Cortex of kidney (tissue), 1 donor: ENCODE data around the gene CCK.

Experiments used
- DNase-seq: peaks from one replicate; lab custom pipeline; 2025; lab: John Stamatoyannopoulos, UW

CCK gene

DNA sequence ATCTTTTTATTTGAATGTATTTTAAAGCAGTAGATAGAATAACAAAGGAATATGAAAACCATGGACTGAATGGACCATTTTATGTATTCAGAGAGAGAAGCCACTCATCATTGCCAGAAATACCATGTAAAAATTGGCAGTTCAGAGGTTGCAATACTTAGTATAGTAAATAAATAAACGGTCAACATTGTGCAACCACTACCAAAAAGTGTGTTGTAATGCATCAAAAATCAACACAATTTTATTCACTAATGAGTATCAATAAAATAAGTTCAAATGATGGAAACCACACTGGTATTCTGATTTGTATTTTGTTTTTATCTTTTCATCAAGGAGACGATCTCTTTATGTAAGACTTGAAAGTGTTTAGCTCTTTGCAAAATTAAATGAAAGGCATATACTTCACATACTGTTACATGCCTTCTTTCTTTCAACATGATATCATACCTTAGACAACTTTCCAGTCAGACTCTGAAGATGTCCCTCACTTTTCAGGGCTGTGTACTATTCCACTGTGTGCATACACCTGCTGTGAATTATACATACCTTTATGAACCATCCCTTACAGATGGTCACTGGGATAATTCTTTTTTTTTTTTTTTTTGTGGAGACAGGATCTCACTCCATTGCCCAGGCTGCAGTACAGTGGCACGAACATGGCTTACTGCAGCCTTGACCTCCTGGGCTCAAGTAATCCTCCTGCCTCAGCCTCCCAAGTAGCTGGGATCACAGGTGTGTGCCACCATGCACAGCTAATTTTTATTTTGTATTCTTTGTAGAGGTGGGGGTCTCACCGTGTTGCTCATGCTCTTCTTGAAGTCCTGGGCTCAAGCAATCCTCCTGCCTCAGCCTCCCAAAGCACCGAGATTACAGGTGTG is 40.3 kb downstream of the CCK start:
- DNase-seq, result no peak

DNA sequence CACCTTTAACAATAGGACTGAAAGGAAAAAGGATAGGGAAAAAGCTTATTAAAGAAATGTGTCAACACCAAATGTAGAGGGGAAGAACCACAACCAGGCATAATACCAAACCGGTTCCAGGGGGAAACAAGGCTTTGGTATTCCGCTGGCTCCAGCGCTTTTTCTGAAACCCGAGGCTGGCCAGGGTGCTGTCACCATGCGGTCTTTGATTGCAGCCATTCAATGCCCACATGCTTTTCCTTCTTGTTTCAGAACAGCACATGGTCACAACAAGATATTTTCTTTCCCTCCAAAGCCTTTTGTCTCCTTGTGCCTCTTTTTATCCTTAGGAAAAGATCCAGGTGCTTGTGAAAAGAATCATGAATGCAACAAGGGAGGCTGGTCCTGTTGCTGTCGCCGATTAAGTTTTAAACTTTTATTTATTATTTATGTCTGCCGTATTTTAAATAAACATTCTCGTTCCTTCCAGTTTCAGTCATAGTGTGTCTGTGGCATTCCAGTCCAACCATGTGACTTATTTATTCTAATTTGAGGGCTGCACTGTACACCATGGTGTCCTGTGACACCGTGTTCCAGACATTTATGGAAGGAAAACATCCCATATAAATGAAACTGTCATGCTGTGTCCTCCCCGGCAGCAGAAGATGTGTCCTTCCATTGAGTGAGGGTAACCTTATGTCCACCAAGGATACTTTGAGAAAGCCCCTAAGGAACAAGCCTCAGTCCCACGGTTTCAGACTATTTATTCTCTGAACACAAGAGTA is 41.1 kb downstream of the CCK start:
- DNase-seq, result no peak

DNA sequence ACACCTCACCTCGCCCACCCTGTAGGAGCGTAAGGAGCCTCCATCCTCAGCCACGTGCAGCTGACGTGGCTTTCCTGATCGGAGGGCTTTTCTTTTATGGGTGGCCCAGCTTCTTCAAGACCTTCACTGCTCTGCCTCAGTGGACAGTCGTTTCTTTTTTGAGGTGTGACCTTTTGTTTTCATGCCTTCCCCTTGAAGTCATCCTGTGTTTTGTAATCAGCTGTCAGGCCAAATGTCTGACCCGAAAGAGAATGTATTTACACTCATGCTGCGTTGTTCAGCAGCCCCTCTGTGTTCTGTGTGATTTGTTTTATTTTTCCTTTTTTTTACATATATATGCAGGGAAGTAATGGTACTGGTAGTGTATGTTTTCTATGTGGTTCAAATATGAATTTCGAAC is 41.8 kb downstream of the CCK start:
- DNase-seq, result no peak

DNA sequence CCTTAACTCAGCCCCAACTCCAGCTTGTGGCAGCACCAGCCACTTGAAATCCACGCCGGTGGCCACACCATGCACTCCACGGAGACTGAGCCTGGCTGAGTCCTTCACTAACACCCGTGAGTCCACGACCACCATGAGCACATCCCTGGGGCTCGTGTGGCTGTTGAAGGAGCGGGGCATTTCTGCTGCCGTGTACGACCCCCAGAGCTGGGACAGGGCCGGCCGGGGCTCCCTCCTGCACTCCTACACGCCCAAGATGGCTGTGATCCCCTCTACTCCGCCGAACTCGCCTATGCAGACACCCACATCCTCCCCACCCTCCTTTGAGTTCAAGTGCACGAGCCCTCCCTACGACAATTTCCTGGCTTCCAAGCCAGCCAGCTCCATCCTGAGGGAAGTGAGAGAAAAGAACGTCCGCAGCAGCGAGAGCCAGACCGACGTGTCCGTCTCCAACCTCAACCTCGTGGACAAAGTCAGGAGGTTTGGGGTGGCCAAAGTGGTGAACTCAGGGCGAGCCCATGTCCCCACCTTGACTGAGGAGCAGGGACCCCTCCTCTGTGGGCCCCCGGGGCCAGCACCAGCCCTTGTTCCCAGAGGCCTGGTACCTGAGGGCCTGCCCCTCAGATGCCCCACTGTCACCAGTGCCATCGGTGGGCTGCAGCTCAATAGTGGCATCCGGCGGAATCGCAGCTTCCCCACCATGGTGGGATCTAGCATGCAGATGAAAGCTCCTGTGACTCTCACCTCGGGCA is 42.9 kb downstream of the CCK start:
- DNase-seq, result no peak

DNA sequence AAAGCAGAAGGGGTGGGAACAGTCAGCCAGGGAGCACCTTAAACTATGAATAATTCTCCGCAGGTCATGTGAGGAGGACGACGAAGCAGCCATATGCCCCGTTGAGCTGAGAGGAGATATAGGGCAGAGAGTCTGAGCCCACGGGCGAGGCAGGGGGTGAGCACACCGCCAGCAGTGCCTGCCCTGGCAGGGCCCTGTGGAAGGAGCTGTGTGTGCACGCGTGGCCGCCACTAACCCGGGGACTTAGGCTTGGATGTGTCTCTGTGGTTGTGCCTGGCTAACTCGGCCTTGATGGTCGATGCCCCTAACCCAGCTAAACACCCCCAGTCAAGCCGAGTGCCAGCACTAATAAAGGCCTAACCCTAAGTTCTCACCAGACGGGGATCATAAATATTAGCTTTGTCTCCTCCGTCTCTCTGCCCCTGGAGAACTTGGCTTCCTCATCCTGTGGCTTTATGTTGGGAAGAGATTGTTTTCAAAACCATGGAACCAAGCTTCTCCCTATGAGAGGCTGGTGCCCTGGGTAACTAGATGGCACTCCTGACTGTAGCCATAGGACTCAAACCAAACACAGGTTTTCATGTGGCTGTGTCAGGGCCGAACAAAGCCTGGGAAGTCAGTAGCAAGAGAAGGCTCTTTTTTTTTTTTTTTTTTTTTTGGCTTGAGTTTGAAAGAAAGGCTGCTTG is 45.4 kb downstream of the CCK start:
- DNase-seq, result no peak

DNA sequence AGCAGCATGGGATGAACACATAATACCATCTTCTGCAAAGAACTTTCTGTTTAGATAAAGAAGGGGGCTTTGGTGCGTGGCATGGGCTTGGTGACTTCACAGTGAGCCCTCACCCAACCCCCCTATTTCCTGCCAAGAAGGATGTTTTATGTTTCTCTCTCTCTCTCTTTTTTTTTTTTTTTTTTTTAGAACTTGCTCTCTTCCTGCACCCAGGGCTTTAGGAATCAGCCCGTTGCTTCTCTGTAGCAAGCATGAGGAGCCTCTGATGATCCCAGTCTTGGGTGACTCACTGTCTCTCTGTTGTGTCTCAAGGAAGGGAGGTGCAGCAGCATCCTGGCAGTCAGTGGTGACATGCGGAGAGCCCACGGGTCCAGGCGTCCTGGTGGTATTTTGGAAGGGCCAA is 49.1 kb downstream of the CCK start:
- DNase-seq, result no peak

DNA sequence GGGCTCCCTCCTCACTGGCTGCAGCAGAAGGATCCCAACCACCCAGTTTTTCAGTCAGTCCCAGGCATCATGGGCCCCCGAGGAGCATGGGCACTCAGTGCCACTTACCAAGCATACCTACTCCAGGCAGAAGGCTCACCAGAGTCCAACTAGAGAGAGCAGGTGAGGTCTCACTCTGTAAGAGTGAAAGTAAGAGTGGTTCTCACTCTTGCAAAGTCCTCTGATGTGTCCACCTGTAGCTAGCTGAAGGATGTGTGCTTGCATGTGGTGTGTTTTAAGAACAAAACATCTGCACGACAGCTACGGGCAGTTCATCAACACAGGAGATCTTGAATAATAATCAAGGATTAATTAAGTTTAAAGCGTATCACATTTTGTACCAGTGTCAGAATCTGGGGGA is 49.7 kb downstream of the CCK start:
- no peak for DNase-seq

DNA sequence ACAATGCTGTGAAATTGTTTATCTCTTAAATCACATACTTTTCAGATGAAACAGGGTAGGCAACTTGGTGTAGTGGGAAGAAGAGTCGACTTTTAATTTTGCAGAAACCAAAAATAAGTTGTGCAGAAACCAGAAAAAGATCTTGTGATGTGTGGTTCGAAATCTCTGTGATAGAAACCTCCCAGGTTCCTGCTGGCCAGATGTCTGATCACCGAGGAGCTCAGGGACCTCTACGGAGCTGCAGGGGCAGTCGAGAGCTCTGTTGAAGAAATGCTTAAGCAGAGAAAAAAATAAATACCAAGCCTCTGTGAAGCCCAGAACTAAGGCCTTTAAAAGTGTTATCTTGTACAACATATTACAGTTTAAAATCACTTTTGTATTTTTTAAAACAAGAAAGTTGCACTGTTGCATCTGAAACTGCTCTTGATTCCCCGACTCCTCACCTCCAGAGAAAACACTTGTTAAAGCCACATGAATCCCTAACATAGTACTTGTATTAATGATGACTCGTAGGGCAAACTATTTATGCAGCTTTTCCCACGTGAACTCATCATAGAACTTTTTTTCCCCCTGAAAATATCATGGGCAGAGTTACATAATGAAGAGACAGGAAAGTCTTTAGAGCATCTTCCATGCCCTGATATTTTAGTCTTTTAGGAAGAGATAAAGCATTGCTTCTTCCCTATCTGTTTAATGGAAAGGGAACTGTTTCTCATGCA is 51.3 kb downstream of the CCK start:
- no peak for DNase-seq

DNA sequence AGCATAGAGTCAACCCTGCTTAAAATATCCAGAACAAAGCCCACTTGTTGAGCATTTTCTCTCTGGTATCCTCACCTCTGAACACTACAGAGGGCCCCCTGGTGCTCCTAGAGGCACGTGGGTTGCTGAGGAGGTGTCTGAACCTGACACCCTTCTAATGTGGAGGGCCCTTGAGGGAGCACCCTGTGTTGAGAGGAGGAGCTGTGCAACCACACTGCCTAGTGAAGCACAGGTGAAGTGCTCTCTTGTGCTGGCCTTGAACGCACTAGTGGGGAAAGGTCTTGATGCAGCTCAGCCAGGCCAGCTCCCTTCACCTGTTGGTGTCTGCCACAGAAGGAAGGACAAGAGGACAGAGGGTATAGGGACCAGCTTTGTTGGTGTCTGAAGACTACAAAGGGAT is 51.9 kb downstream of the CCK start:
- DNase-seq, result no peak

DNA sequence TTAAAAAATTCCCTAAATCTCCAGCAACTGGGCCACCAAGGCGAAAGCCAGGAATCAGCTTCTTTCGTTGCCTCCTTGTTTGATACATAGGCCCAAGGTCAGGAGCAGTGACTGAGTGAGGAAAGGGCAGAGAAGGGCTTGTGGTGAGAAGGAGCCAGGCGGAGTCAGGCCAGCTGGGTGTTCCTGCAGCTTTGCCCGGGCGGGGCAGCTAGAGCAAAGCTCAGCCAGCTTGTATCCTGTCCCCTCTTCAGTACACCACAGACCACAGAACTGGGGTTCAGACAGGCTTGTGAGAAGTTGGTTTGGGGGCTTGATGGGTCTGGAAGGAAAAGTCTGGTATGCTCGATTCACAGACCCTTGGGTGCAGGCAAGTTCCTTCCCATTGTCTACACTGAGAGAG is 52.6 kb downstream of the CCK start:
- DNase-seq, result no peak

DNA sequence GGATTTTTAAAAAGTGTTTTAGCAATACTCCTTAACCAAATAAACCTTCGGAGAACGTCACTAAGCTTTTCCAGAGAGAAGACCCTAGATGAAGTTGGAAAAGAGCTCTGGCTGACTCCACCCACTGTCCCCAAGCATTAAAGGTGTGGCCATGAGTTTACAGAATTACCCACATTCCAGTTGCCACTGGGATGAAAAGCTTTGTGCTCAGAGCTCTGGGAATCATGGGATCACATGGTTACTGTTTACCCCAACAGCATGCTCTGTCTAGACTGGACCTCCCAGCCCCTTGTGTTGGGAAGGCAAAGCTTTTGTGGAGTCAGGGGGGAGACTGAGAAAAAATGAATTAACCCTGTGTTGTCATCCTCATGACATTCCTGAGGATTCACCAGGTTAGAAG is 55.3 kb downstream of the CCK start:
- DNase-seq, result no peak

DNA sequence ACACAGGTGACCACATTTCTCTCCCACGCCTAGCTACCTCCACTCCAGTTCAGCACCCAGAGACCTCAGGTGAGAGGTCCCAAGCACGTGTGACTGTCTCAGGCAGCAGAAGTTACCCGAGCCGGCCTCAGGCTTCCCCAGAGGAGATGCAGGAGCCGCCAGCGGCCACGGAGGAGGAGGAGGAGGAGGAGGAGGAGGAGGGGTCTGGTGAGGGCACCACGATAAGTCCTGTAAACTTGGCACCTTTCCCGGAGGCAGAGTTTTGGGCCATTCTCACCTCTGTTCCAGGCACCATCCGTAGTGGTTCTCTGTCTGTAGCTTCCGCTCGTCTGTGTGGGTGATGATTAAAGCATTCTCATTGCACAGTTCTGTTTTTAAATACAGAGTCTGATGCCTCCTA is 56.1 kb downstream of the CCK start:
- DNase-seq, result no peak
